ENCODE results near the gene CD84.

- TF ChIP-seq CTCF (IDR thresholded peaks at IDR 0.05): no peak
- TF ChIP-seq POLR2A (IDR thresholded peaks at IDR 0.05): no peak
- no peak for TF ChIP-seq POLR2AphosphoS5 (IDR thresholded peaks at IDR 0.05; ENCODE audit: insufficient read depth in 1 of 2, low read depth in 1 of 2)
Measured at GRCh38 chr1:160541622-160542302, 37.5 kb downstream of the CD84 start.
